ENCODE data around the gene CCNF. TPM values are rescaled to one million over a fixed set of nuclear protein-coding genes. Genes with fewer than 3 reads are reported as not detected.

The CCNF gene
- total RNA-seq, 1 experiment from 2014 or later, result 60.8 TPM

DNA sequence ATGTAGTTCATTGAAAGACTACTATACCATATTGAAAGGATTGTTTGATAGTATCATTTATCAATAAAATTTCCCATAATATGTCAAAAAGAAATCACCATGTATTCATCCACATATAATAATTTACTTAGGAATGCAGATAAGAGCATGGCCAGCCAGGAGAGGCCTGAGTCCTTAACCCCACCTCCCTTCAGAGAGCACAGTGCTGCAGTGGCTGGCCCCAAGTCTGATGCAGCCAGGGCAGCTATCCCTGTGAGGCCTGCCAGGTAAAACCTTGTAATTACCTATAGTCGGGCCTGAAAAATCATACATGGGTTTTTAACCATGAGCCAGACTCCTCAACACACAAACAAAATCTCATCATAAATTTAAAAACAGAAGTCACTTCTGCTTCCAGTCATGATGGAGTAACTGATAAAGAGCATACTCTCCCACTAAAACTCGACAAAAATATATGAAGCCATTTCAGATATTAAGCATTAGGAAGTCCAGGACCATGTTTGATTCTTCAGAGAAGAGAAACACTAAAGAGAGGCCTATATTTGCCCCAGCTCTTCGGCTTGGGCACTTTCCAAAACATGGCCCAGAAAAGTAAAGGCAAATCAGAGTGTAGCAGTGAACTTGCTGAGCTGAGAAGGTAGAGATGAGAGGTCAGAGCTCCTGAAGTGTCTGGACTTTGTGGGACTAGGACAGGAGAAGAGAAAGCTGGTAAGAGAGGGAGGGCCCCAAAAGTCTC, 40.9 kb upstream of the CCNF start:
- POLR2A ChIA-PET, result no interaction called here
- no TSS peak for BruUV-seq (replicated peaks)
- no peaks in the 10 kb centered on the region for H3K36me3 ChIP-seq (ENCODE audit: control insufficient read depth in 1 of 2, insufficient read depth in 2 of 2, low read length in 2 of 2)
- ATAC-seq (no peak), DNase-seq (ENCODE audit: low read depth, low spot score) (no peak)
- peaks cover 0 to 3% of the 10 kb centered on the region in 2 experiments; a peak in 1 of 4 replicates for H3K9me3 ChIP-seq (ENCODE audit: control insufficient read depth in 1 of 2, insufficient read depth in 1 of 2, low read depth in 1 of 2, low read length in 2 of 2)
- H3K79me2 ChIP-seq (ENCODE audit: insufficient read depth, low read length), result no peaks in the 10 kb centered on the region
- no peaks in the 10 kb centered on the region for H4K20me1 ChIP-seq (ENCODE audit: insufficient read depth)
- H3K4me1 ChIP-seq (ENCODE audit: control insufficient read depth in 1 of 2, insufficient read depth in 2 of 2, low read length in 2 of 2), result no peaks in the 10 kb centered on the region
- no peak overlapping the region for H3K9ac ChIP-seq (ENCODE audit: low read length)
- RAD21 ChIA-PET (ENCODE audit: low non-redundant PET in 1 of 2, low total read pairs in 2 of 2, uncharacterized antibody in 2 of 2, unreplicated experiment in 2 of 2), result no interaction called here
- H3K4me2 ChIP-seq (ENCODE audit: low read length), result no peak overlapping the region
- no peak overlapping the region for H3K27ac ChIP-seq (ENCODE audit: low read depth, low read length)
- no peak overlapping the region for H2AFZ ChIP-seq (ENCODE audit: low read depth, low read length, poor library complexity, severe bottlenecking)
- no peaks in the 10 kb centered on the region for H3K27me3 ChIP-seq (ENCODE audit: insufficient read depth, low read length)
- H3K9me2 ChIP-seq (ENCODE audit: insufficient read depth), result no peaks in the 10 kb centered on the region
- no peak overlapping the region for H3K4me3 ChIP-seq (replicated peaks in 1 of 2; ENCODE audit: low read depth in 1 of 2, low read length in 2 of 2)
- TF ChIP-seq JUND (IDR thresholded peaks at IDR 0.05), result no peak
- no peak for TF ChIP-seq SIN3A (IDR thresholded peaks at IDR 0.05; ENCODE audit: low read depth)
- TF ChIP-seq POLR2A (IDR thresholded peaks at IDR 0.05; ENCODE audit: borderline replicate concordance, extremely low read depth, insufficient read depth, insufficient read length), result no peak
- TF ChIP-seq MAX (IDR thresholded peaks at IDR 0.05), result no peak
- TF ChIP-seq TCF7L2 (IDR thresholded peaks at IDR 0.05; ENCODE audit: borderline replicate concordance, extremely low read depth, insufficient read depth, insufficient read length), result no peak
- TF ChIP-seq ATF3 (IDR thresholded peaks at IDR 0.05), result no peak
- no peak for TF ChIP-seq SP1 (IDR thresholded peaks at IDR 0.05; ENCODE audit: low read depth)
- TF ChIP-seq EZH2phosphoT487 (IDR thresholded peaks at IDR 0.05; ENCODE audit: borderline replicate concordance), result no peak
- no peak for TF ChIP-seq ZFX (IDR thresholded peaks at IDR 0.05)
- no peak for TF ChIP-seq ZNF274 (IDR thresholded peaks at IDR 0.05; ENCODE audit: low read depth, low read length)
- TF ChIP-seq EZH2 (IDR thresholded peaks at IDR 0.05), result no peak
- TF ChIP-seq SRF (IDR thresholded peaks at IDR 0.05; ENCODE audit: low read depth), result no peak
- TF ChIP-seq, protein P1, sequence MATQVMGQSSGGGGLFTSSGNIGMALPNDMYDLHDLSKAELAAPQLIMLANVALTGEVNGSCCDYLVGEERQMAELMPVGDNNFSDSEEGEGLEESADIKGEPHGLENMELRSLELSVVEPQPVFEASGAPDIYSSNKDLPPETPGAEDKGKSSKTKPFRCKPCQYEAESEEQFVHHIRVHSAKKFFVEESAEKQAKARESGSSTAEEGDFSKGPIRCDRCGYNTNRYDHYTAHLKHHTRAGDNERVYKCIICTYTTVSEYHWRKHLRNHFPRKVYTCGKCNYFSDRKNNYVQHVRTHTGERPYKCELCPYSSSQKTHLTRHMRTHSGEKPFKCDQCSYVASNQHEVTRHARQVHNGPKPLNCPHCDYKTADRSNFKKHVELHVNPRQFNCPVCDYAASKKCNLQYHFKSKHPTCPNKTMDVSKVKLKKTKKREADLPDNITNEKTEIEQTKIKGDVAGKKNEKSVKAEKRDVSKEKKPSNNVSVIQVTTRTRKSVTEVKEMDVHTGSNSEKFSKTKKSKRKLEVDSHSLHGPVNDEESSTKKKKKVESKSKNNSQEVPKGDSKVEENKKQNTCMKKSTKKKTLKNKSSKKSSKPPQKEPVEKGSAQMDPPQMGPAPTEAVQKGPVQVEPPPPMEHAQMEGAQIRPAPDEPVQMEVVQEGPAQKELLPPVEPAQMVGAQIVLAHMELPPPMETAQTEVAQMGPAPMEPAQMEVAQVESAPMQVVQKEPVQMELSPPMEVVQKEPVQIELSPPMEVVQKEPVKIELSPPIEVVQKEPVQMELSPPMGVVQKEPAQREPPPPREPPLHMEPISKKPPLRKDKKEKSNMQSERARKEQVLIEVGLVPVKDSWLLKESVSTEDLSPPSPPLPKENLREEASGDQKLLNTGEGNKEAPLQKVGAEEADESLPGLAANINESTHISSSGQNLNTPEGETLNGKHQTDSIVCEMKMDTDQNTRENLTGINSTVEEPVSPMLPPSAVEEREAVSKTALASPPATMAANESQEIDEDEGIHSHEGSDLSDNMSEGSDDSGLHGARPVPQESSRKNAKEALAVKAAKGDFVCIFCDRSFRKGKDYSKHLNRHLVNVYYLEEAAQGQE (IDR thresholded peaks at IDR 0.05; ENCODE audit: low read depth), result no peak
- no peak for TF ChIP-seq CBX3 (IDR thresholded peaks at IDR 0.05; ENCODE audit: low read depth)
- no peak for TF ChIP-seq ELF1 (IDR thresholded peaks at IDR 0.05; ENCODE audit: borderline replicate concordance, low read depth)
- no peak for TF ChIP-seq FOSL1 (IDR thresholded peaks at IDR 0.05; ENCODE audit: low read depth)
- TF ChIP-seq, protein P2, sequence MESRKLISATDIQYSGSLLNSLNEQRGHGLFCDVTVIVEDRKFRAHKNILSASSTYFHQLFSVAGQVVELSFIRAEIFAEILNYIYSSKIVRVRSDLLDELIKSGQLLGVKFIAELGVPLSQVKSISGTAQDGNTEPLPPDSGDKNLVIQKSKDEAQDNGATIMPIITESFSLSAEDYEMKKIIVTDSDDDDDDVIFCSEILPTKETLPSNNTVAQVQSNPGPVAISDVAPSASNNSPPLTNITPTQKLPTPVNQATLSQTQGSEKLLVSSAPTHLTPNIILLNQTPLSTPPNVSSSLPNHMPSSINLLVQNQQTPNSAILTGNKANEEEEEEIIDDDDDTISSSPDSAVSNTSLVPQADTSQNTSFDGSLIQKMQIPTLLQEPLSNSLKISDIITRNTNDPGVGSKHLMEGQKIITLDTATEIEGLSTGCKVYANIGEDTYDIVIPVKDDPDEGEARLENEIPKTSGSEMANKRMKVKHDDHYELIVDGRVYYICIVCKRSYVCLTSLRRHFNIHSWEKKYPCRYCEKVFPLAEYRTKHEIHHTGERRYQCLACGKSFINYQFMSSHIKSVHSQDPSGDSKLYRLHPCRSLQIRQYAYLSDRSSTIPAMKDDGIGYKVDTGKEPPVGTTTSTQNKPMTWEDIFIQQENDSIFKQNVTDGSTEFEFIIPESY (IDR thresholded peaks at IDR 0.05; ENCODE audit: extremely low read depth, insufficient replicate concordance, low read length), result no peak
- TF ChIP-seq YY1 (IDR thresholded peaks at IDR 0.05; ENCODE audit: extremely low read depth, insufficient replicate concordance, low read depth, low read length), result no peak
- CTCF ChIA-PET, result no interaction called here
- intact Hi-C loops (cut with micrococcal nuclease), result loop anchor here (5.0 kb wide), 1 partner anchor 36 kb away; no protein-coding TSS in a partner anchor
